HG02938 (cell line): ENCODE results near the gene ING2.
"Not testable (repeated sequence)": the region's sequence is repeated elsewhere in the genome, so short reads cannot be mapped to it uniquely, and the experiment has no call there.

Experiments used
- ATAC-seq: cut with Tn5 transposase; IDR thresholded peaks from one replicate; pipeline ENCODE4 v1.9.1; 2021; ENCODE audit warnings: mild to moderate bottlenecking, moderate library complexity; ENCODE audit not compliant: unreplicated experiment

ING2 gene

GRCh38 chr4:183546376-183546775 lies 41.5 kb downstream of the ING2 start:
- ATAC-seq: no peak

GRCh38 chr4:183548306-183548705 lies 43.4 kb downstream of the ING2 start:
- ATAC-seq: no peak

- no peak for ATAC-seq
Measured at GRCh38 chr4:183550345-183551093, 45.7 kb downstream of the ING2 start.

- ATAC-seq: no peak
Measured at GRCh38 chr4:183552274-183553146, 47.7 kb downstream of the ING2 start.

GRCh38 chr4:183553147-183553478 lies 48.3 kb downstream of the ING2 start:
- not testable (repeated sequence) for ATAC-seq

GRCh38 chr4:183553601-183554345 lies 48.9 kb downstream of the ING2 start:
- ATAC-seq: no peak

GRCh38 chr4:183554346-183554686 lies 49.5 kb downstream of the ING2 start:
- no peak for ATAC-seq

- ATAC-seq: no peak
Measured at GRCh38 chr4:183554878-183555585, 50.2 kb downstream of the ING2 start.

GRCh38 chr4:183556947-183557346 lies 52.1 kb downstream of the ING2 start:
- ATAC-seq: no peak

- ATAC-seq: no peak
Measured at GRCh38 chr4:183557611-183558010, 52.8 kb downstream of the ING2 start.

GRCh38 chr4:183558873-183559272 lies 54.0 kb downstream of the ING2 start:
- ATAC-seq: no peak

GRCh38 chr4:183561905-183562304 lies 57.0 kb downstream of the ING2 start:
- no peak for ATAC-seq
